Stimulated activated CD4-positive, alpha-beta T cell treated with anti-CD3 and anti-CD28 coated beads, Interleukin-1b, Interleukin-23, amount 100 ng/mL, for 24 hours (primary cell): Measurements from ENCODE around the gene CAPN3.

Source experiments
- DNase-seq, 4 experiments: peaks; one replicate each; pipeline ENCODE4 v3.0.0-alpha.2; 2020; ENCODE audit warnings: low read depth in 4 of 4, low spot score in 1 of 4

The CAPN3 gene

GRCh38 chr15:42449770-42450424, 90.6 kb downstream of the CAPN3 start:
- DNase-seq: no peak

GRCh38 chr15:42450425-42450790, 91.1 kb downstream of the CAPN3 start:
- DNase-seq: no peak

- DNase-seq: no peak
These were observed 94.5 kb downstream of the CAPN3 start for GRCh38 chr15:42453826-42454225.

- DNase-seq: no peak
These were observed 97.2 kb downstream of the CAPN3 start for GRCh38 chr15:42456531-42456930.

GRCh38 chr15:42456971-42457370, 97.7 kb downstream of the CAPN3 start:
- no peak for DNase-seq

GRCh38 chr15:42457445-42458442, 98.4 kb downstream of the CAPN3 start:
- DNase-seq: no peak

- no peak for DNase-seq
These were observed 102.0 kb downstream of the CAPN3 start for GRCh38 chr15:42461261-42461660.
